Measurements from ENCODE around the gene FHOD1. TPM values are rescaled to one million over a fixed set of nuclear protein-coding genes. Genes with fewer than 3 reads are reported as not detected.

The FHOD1 gene
- total RNA-seq, 1 donor from 2014 or later, result 18.0 TPM

DNA sequence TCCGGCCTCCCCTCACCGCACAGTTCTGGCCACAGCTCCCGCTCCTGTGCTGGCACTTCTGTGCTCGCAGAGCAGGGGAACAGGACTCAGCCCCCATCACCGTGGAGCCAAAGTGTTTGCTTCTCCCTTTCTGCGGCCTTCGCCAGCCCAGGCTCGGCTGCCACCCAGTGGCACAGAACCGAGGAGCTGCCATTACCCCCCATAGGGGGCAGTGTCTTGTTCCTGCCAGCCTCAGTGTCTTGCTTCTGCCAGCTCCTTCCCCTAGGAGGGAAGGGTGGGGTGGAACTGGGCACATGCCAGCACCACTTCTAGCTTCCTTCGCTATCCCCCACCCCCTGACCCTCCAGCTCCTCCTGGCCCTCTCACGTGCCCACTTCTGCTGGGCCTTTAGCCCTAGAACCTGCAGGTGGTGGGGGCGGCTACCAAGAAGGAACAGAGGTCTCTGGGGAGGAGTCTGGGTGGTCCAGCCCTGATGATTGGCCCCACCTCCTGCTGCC is 49.0 kb downstream of the FHOD1 start:
- Histone ChIP-seq H3K27me3 (ENCODE audit: low read depth) (no peaks in the 10 kb centered on the region), H3K4me1 (peaks cover 36% of the 10 kb centered on the region), H3K27ac (replicated peaks) (no peak overlapping the region), H3K9me3 (replicated peaks) (no peaks in the 10 kb centered on the region), H3K36me3 (peaks cover 72% of the 10 kb centered on the region), H3K4me3 (no peak overlapping the region)
- DNase-seq, result no peak
- peak; percentile 68 for TF ChIP-seq CTCF (IDR thresholded peaks at IDR 0.05; ENCODE audit: borderline replicate concordance)
- intact Hi-C loops (cut with micrococcal nuclease), result no loop called here

GRCh38 chr16:67197704-67198103 is 49.6 kb downstream of the FHOD1 start:
- H3K27me3 ChIP-seq (ENCODE audit: low read depth), result no peaks in the 10 kb centered on the region
- H3K36me3 ChIP-seq, result peaks cover 69% of the 10 kb centered on the region
- DNase-seq, result no peak
- no peak overlapping the region for H3K27ac ChIP-seq (replicated peaks)
- H3K4me3 ChIP-seq, result no peak overlapping the region
- TF ChIP-seq CTCF (IDR thresholded peaks at IDR 0.05; ENCODE audit: borderline replicate concordance), result no peak
- intact Hi-C loops (cut with micrococcal nuclease), result no loop called here
- no peaks in the 10 kb centered on the region for H3K9me3 ChIP-seq (replicated peaks)
- peaks cover 42% of the 10 kb centered on the region for H3K4me1 ChIP-seq

DNA sequence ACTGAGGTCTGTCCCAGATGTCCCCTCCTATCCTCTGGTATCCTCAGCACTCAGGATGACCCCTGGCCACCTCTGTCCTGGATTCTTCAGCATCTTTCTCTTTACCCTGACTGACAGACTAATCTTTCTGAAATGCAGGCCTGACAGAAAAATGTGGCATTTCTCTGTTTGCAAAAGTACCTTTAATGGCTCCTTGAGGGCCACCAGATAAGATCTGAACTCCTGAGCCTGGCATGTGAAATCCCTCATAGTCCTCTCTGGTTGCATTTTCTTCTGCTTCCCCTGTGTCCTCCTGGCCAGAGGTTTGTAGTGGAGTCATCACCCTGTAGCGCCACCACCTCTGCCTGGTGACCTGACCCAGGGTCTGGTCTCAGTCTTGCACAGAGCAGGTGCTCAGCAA is 50.4 kb downstream of the FHOD1 start:
- intact Hi-C loops (cut with micrococcal nuclease), result no loop called here
- no peak for DNase-seq
- no peak overlapping the region for H3K27ac ChIP-seq (replicated peaks)
- TF ChIP-seq CTCF (IDR thresholded peaks at IDR 0.05; ENCODE audit: borderline replicate concordance), result no peak
- no peaks in the 10 kb centered on the region for H3K9me3 ChIP-seq (replicated peaks)
- peaks cover 63% of the 10 kb centered on the region for H3K36me3 ChIP-seq
- H3K4me3 ChIP-seq, result no peak overlapping the region
- peaks cover 48% of the 10 kb centered on the region for H3K4me1 ChIP-seq
- no peaks in the 10 kb centered on the region for H3K27me3 ChIP-seq (ENCODE audit: low read depth)

GRCh38 chr16:67195676-67196075 is 51.6 kb downstream of the FHOD1 start:
- no peak overlapping the region for H3K4me3 ChIP-seq
- intact Hi-C loops (cut with micrococcal nuclease), result no loop called here
- DNase-seq, result no peak
- H3K4me1 ChIP-seq, result peaks cover 60% of the 10 kb centered on the region
- H3K27me3 ChIP-seq (ENCODE audit: low read depth), result no peaks in the 10 kb centered on the region
- no peak overlapping the region for H3K27ac ChIP-seq (replicated peaks)
- H3K9me3 ChIP-seq (replicated peaks), result no peaks in the 10 kb centered on the region
- TF ChIP-seq CTCF (IDR thresholded peaks at IDR 0.05; ENCODE audit: borderline replicate concordance), result no peak
- peaks cover 55% of the 10 kb centered on the region for H3K36me3 ChIP-seq

DNA sequence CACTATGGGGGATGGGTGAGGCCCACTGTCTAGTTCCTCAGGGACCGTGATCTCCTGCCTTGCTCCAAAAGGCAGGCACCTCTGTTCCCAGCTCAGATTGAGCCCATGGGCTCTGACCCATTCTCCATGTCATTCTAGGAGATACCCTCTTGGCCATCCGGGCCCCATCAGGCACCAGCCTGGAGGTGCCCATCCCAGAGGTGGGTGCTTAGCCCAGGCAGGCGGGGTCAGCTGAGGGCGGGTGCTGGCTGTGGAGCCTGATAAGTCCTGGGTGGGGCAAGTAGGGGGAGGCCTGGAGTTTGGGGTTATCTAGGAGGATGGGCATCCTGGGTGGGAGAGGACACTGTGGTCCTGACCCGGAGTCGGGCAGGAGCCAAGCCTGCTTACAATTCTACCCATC is 53.0 kb downstream of the FHOD1 start:
- peaks cover 48% of the 10 kb centered on the region for H3K36me3 ChIP-seq
- no peak overlapping the region for H3K4me3 ChIP-seq
- no peaks in the 10 kb centered on the region for H3K27me3 ChIP-seq (ENCODE audit: low read depth)
- no peak for TF ChIP-seq CTCF (IDR thresholded peaks at IDR 0.05; ENCODE audit: borderline replicate concordance)
- H3K27ac ChIP-seq (replicated peaks), result no peak overlapping the region
- H3K4me1 ChIP-seq, result peaks cover 62% of the 10 kb centered on the region
- no peaks in the 10 kb centered on the region for H3K9me3 ChIP-seq (replicated peaks)
- intact Hi-C loops (cut with micrococcal nuclease), result no loop called here
- no peak for DNase-seq
